Measurements from ENCODE around the gene PCGF5. TPM values are rescaled to one million over a fixed set of nuclear protein-coding genes. Genes with fewer than 3 reads are reported as not detected.

The PCGF5 gene
- total and polyA plus RNA-seq, 10 of the 15 experiments (the other 5 are each of a cell fraction or from before 2014, with no cell fraction given) = 33.2 to 79.7 (median 50.7) TPM

DNA sequence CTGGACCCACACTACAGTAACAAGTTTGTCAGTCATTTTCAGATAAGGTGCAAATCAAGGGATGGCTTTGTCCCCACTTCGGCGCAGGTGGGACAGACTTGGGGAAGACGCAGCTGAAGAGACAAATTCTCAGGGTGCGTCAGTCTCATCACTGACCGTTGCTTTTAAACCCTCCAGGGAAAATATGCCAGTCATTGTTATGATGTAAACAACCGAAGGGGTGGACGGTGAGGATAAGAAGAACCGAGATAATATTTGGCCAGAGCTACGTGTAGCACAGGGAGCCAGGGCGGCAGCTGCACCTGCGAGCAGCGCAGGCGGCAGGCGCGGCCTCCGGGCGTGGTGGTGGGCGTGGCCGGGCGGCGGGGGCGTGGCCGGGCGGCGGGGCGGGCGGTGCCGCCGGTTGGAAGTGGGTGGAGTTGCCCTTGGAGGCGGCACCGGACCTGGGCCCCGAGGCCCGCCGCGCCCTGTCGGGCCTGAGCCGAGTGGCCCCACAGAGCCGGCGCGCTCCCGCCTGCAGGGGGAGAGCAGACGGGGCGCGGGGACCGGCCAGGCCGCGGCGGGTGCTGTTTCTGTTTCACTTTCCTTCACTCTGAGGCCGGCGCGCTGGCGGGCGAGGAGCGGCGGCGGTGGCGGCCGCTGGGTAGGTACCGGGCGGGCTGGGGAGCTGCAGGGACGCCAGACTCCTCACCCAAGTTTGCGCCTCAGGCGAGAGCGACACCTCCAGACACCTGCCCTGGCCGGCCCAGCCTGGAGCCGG, at the start of gene PCGF5 (continued):
- TF ChIP-seq, protein P1, sequence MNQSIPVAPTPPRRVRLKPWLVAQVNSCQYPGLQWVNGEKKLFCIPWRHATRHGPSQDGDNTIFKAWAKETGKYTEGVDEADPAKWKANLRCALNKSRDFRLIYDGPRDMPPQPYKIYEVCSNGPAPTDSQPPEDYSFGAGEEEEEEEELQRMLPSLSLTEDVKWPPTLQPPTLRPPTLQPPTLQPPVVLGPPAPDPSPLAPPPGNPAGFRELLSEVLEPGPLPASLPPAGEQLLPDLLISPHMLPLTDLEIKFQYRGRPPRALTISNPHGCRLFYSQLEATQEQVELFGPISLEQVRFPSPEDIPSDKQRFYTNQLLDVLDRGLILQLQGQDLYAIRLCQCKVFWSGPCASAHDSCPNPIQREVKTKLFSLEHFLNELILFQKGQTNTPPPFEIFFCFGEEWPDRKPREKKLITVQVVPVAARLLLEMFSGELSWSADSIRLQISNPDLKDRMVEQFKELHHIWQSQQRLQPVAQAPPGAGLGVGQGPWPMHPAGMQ (IDR thresholded peaks at IDR 0.05; ENCODE audit: borderline replicate concordance) = no peak
- TF ChIP-seq NRF1 (conservative IDR thresholded peaks at IDR 0.05; ENCODE audit: low read depth, low read length) (0 out of 2 replicates have a peak, but pooled peaks have one; percentile 6), ZBED1 (IDR thresholded peaks at IDR 0.05; ENCODE audit: borderline replicate concordance) (no peak), CBX5 (IDR thresholded peaks at IDR 0.05; ENCODE audit: low read depth) (no peak), CBFB (IDR thresholded peaks at IDR 0.05; ENCODE audit: low read depth) (no peak), SIN3A (IDR thresholded peaks at IDR 0.05; ENCODE audit: low read depth, low read length) (no peak), FOS (IDR thresholded peaks at IDR 0.05; ENCODE audit: borderline replicate concordance, extremely low read depth, insufficient read length) (no peak), BACH1 (IDR thresholded peaks at IDR 0.05; ENCODE audit: borderline replicate concordance) (peak; percentile 21; the same call in 1 of the 2 replicates)
- TF ChIP-seq, protein P2, sequence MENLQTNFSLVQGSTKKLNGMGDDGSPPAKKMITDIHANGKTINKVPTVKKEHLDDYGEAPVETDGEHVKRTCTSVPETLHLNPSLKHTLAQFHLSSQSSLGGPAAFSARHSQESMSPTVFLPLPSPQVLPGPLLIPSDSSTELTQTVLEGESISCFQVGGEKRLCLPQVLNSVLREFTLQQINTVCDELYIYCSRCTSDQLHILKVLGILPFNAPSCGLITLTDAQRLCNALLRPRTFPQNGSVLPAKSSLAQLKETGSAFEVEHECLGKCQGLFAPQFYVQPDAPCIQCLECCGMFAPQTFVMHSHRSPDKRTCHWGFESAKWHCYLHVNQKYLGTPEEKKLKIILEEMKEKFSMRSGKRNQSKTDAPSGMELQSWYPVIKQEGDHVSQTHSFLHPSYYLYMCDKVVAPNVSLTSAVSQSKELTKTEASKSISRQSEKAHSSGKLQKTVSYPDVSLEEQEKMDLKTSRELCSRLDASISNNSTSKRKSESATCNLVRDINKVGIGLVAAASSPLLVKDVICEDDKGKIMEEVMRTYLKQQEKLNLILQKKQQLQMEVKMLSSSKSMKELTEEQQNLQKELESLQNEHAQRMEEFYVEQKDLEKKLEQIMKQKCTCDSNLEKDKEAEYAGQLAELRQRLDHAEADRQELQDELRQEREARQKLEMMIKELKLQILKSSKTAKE (IDR thresholded peaks at IDR 0.05; ENCODE audit: low read depth, poor library complexity, severe bottlenecking) = no peak
- TF ChIP-seq, protein P3, sequence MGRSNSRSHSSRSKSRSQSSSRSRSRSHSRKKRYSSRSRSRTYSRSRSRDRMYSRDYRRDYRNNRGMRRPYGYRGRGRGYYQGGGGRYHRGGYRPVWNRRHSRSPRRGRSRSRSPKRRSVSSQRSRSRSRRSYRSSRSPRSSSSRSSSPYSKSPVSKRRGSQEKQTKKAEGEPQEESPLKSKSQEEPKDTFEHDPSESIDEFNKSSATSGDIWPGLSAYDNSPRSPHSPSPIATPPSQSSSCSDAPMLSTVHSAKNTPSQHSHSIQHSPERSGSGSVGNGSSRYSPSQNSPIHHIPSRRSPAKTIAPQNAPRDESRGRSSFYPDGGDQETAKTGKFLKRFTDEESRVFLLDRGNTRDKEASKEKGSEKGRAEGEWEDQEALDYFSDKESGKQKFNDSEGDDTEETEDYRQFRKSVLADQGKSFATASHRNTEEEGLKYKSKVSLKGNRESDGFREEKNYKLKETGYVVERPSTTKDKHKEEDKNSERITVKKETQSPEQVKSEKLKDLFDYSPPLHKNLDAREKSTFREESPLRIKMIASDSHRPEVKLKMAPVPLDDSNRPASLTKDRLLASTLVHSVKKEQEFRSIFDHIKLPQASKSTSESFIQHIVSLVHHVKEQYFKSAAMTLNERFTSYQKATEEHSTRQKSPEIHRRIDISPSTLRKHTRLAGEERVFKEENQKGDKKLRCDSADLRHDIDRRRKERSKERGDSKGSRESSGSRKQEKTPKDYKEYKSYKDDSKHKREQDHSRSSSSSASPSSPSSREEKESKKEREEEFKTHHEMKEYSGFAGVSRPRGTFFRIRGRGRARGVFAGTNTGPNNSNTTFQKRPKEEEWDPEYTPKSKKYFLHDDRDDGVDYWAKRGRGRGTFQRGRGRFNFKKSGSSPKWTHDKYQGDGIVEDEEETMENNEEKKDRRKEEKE (IDR thresholded peaks at IDR 0.05) = no peak
- TF ChIP-seq, protein P4, sequence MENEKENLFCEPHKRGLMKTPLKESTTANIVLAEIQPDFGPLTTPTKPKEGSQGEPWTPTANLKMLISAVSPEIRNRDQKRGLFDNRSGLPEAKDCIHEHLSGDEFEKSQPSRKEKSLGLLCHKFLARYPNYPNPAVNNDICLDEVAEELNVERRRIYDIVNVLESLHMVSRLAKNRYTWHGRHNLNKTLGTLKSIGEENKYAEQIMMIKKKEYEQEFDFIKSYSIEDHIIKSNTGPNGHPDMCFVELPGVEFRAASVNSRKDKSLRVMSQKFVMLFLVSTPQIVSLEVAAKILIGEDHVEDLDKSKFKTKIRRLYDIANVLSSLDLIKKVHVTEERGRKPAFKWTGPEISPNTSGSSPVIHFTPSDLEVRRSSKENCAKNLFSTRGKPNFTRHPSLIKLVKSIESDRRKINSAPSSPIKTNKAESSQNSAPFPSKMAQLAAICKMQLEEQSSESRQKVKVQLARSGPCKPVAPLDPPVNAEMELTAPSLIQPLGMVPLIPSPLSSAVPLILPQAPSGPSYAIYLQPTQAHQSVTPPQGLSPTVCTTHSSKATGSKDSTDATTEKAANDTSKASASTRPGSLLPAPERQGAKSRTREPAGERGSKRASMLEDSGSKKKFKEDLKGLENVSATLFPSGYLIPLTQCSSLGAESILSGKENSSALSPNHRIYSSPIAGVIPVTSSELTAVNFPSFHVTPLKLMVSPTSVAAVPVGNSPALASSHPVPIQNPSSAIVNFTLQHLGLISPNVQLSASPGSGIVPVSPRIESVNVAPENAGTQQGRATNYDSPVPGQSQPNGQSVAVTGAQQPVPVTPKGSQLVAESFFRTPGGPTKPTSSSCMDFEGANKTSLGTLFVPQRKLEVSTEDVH (IDR thresholded peaks at IDR 0.05; ENCODE audit: low read depth, partially characterized antibody) = no peak
- TF ChIP-seq, protein P5, sequence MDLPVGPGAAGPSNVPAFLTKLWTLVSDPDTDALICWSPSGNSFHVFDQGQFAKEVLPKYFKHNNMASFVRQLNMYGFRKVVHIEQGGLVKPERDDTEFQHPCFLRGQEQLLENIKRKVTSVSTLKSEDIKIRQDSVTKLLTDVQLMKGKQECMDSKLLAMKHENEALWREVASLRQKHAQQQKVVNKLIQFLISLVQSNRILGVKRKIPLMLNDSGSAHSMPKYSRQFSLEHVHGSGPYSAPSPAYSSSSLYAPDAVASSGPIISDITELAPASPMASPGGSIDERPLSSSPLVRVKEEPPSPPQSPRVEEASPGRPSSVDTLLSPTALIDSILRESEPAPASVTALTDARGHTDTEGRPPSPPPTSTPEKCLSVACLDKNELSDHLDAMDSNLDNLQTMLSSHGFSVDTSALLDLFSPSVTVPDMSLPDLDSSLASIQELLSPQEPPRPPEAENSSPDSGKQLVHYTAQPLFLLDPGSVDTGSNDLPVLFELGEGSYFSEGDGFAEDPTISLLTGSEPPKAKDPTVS (IDR thresholded peaks at IDR 0.05; ENCODE audit: low read depth, low read length) = no peak
- TF ChIP-seq, protein P6, sequence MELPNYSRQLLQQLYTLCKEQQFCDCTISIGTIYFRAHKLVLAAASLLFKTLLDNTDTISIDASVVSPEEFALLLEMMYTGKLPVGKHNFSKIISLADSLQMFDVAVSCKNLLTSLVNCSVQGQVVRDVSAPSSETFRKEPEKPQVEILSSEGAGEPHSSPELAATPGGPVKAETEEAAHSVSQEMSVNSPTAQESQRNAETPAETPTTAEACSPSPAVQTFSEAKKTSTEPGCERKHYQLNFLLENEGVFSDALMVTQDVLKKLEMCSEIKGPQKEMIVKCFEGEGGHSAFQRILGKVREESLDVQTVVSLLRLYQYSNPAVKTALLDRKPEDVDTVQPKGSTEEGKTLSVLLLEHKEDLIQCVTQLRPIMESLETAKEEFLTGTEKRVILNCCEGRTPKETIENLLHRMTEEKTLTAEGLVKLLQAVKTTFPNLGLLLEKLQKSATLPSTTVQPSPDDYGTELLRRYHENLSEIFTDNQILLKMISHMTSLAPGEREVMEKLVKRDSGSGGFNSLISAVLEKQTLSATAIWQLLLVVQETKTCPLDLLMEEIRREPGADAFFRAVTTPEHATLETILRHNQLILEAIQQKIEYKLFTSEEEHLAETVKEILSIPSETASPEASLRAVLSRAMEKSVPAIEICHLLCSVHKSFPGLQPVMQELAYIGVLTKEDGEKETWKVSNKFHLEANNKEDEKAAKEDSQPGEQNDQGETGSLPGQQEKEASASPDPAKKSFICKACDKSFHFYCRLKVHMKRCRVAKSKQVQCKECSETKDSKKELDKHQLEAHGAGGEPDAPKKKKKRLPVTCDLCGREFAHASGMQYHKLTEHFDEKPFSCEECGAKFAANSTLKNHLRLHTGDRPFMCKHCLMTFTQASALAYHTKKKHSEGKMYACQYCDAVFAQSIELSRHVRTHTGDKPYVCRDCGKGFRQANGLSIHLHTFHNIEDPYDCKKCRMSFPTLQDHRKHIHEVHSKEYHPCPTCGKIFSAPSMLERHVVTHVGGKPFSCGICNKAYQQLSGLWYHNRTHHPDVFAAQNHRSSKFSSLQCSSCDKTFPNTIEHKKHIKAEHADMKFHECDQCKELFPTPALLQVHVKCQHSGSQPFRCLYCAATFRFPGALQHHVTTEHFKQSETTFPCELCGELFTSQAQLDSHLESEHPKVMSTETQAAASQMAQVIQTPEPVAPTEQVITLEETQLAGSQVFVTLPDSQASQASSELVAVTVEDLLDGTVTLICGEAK (IDR thresholded peaks at IDR 0.05; ENCODE audit: borderline replicate concordance) = no peak

All from GM12878 (cell line).